HEK293 (cell line): ENCODE results near the gene ZSCAN10.

Source experiments
- BCL11A ChIP-seq: fragments of 450-650 bp; formaldehyde crosslinking; IDR thresholded peaks from 2 replicates; pipeline ENCODE4 v1.5.1; 2016; ENCODE audit warnings: low read depth, missing biosample characterization, missing genetic modification characterization
- EGR2 ChIP-seq: fragments of 450-650 bp; formaldehyde crosslinking; IDR thresholded peaks from 2 replicates; pipeline ENCODE4 v1.5.1; 2016; ENCODE audit warnings: low read depth, missing biosample characterization, missing genetic modification characterization
- GFI1B ChIP-seq: fragments of 450-650 bp; formaldehyde crosslinking; IDR thresholded peaks from 2 replicates; pipeline ENCODE4 v1.5.1; 2016; ENCODE audit warnings: missing biosample characterization, missing genetic modification characterization
- KLF1 ChIP-seq: fragments of 450-650 bp; formaldehyde crosslinking; IDR thresholded peaks from 2 replicates; pipeline ENCODE4 v1.5.1; 2016; ENCODE audit warnings: missing biosample characterization, missing genetic modification characterization
- KLF10 ChIP-seq: fragments of 450-650 bp; IDR thresholded peaks from 2 replicates; pipeline ENCODE4 v1.5.1; 2018; ENCODE audit warnings: missing biosample characterization, mild to moderate bottlenecking, missing genetic modification characterization
- KLF9 ChIP-seq: fragments of 450-650 bp; formaldehyde crosslinking; IDR thresholded peaks from 2 replicates; pipeline ENCODE4 v1.5.1; 2016; ENCODE audit warnings: missing biosample characterization, missing genetic modification characterization, low read depth
- SCRT1 ChIP-seq: fragments of 450-650 bp; formaldehyde crosslinking; IDR thresholded peaks from 2 replicates; pipeline ENCODE4 v1.5.1; 2016; ENCODE audit warnings: missing biosample characterization, missing genetic modification characterization, borderline replicate concordance
- ZBTB7A ChIP-seq: fragments of 450-650 bp; formaldehyde crosslinking; IDR thresholded peaks from 2 replicates; pipeline ENCODE4 v1.5.1; 2016; ENCODE audit warnings: low read depth, missing biosample characterization, missing genetic modification characterization
- ZFP3 ChIP-seq: fragments of 450-650 bp; formaldehyde crosslinking; IDR thresholded peaks from 2 replicates; pipeline ENCODE4 v1.5.1; 2016; ENCODE audit warnings: low read depth, missing biosample characterization, missing genetic modification characterization
- ZNF114 ChIP-seq: fragments of 450-650 bp; formaldehyde crosslinking; IDR thresholded peaks from 2 replicates; pipeline ENCODE4 v1.5.0; 2017; ENCODE audit warnings: missing biosample characterization, missing genetic modification characterization
- ZNF157 ChIP-seq: fragments of 450-650 bp; formaldehyde crosslinking; IDR thresholded peaks from 2 replicates; pipeline ENCODE4 v1.5.1; 2016; ENCODE audit warnings: missing biosample characterization, missing genetic modification characterization
- ZNF2 ChIP-seq: fragments of 450-650 bp; formaldehyde crosslinking; IDR thresholded peaks from 2 replicates; pipeline ENCODE4 v1.5.1; 2016; ENCODE audit warnings: missing biosample characterization, missing genetic modification characterization
- ZNF335 ChIP-seq: fragments of 450-650 bp; formaldehyde crosslinking; conservative IDR thresholded peaks from 2 replicates; pipeline ENCODE4 v1.5.1; 2016; ENCODE audit warnings: missing biosample characterization, missing genetic modification characterization
- ZNF341 ChIP-seq: fragments of 450-650 bp; formaldehyde crosslinking; IDR thresholded peaks from 2 replicates; pipeline ENCODE4; 2016; ENCODE audit warnings: low read depth, missing biosample characterization, missing genetic modification characterization
- ZNF350 ChIP-seq: fragments of 450-650 bp; formaldehyde crosslinking; IDR thresholded peaks from 2 replicates; pipeline ENCODE4 v1.5.0; 2017; ENCODE audit warnings: missing biosample characterization, mild to moderate bottlenecking, missing genetic modification characterization
- ZNF366 ChIP-seq: fragments of 450-650 bp; formaldehyde crosslinking; conservative IDR thresholded peaks from 2 replicates; pipeline ENCODE4 v1.5.1; 2016; ENCODE audit warnings: missing biosample characterization, missing genetic modification characterization
- ZNF391 ChIP-seq: fragments of 450-650 bp; formaldehyde crosslinking; IDR thresholded peaks from 2 replicates; pipeline ENCODE4 v1.5.1; 2016; ENCODE audit warnings: low read depth, missing biosample characterization, missing genetic modification characterization, borderline replicate concordance
- ZNF433 ChIP-seq: fragments of 450-650 bp; formaldehyde crosslinking; IDR thresholded peaks from 2 replicates; pipeline ENCODE4 v1.5.1; 2016; ENCODE audit warnings: missing biosample characterization, missing genetic modification characterization, low read depth
- ZNF521 ChIP-seq: fragments of 450-650 bp; formaldehyde crosslinking; IDR thresholded peaks from 2 replicates; pipeline ENCODE4 v1.5.1; 2017; ENCODE audit warnings: missing biosample characterization, mild to moderate bottlenecking, missing genetic modification characterization
- ZNF530 ChIP-seq: fragments of 450-650 bp; formaldehyde crosslinking; IDR thresholded peaks from 2 replicates; pipeline ENCODE4 v1.5.1; 2016; ENCODE audit warnings: low read depth, missing biosample characterization, missing genetic modification characterization
- ZNF548 ChIP-seq: fragments of 450-650 bp; formaldehyde crosslinking; IDR thresholded peaks from 2 replicates; pipeline ENCODE4 v1.5.1; 2016; ENCODE audit warnings: missing biosample characterization, missing genetic modification characterization
- ZNF549 ChIP-seq: fragments of 450-650 bp; IDR thresholded peaks from 2 replicates; pipeline ENCODE4 v1.5.1; 2018; ENCODE audit warnings: missing biosample characterization, missing genetic modification characterization, mild to moderate bottlenecking, inconsistent platforms, moderate library complexity
- ZNF610 ChIP-seq: fragments of 450-650 bp; formaldehyde crosslinking; IDR thresholded peaks from 2 replicates; pipeline ENCODE4 v1.5.1; 2016; ENCODE audit warnings: missing biosample characterization, missing genetic modification characterization, borderline replicate concordance
- ZNF654 ChIP-seq: fragments of 450-650 bp; formaldehyde crosslinking; IDR thresholded peaks from 2 replicates; pipeline ENCODE4 v1.5.1; 2016; ENCODE audit warnings: low read depth, missing biosample characterization, missing genetic modification characterization
- ZNF677 ChIP-seq: fragments of 450-650 bp; IDR thresholded peaks from 2 replicates; pipeline ENCODE4 v1.5.0; 2018; ENCODE audit warnings: missing biosample characterization, mild to moderate bottlenecking, missing genetic modification characterization, moderate library complexity
- ZNF701 ChIP-seq: fragments of 450-650 bp; formaldehyde crosslinking; IDR thresholded peaks from 2 replicates; pipeline ENCODE4 v1.5.1; 2016; ENCODE audit warnings: missing biosample characterization, missing genetic modification characterization
- ZNF792 ChIP-seq: fragments of 450-650 bp; formaldehyde crosslinking; IDR thresholded peaks from 2 replicates; pipeline ENCODE4 v1.5.1; 2016; ENCODE audit warnings: missing biosample characterization, missing genetic modification characterization
- ZNF843 ChIP-seq: fragments of 450-650 bp; formaldehyde crosslinking; IDR thresholded peaks from 2 replicates; pipeline ENCODE4 v1.5.1; 2016; ENCODE audit warnings: missing biosample characterization, missing genetic modification characterization
- TF ChIP-seq, protein P1 (sequence below): fragments of 450-650 bp; formaldehyde crosslinking; IDR thresholded peaks from 2 replicates; pipeline ENCODE4 v1.5.1; 2016; ENCODE audit warnings: missing biosample characterization, missing genetic modification characterization
- TF ChIP-seq, protein P2 (sequence below): fragments of 450-650 bp; formaldehyde crosslinking; IDR thresholded peaks from 2 replicates; pipeline ENCODE4 v1.5.1; 2016; ENCODE audit warnings: missing biosample characterization, missing genetic modification characterization, borderline replicate concordance
- TF ChIP-seq, protein P3 (sequence below): fragments of 450-650 bp; formaldehyde crosslinking; IDR thresholded peaks from 2 replicates; pipeline ENCODE4 v1.5.1; 2016; ENCODE audit warnings: missing biosample characterization, missing genetic modification characterization
- TF ChIP-seq, protein P4 (sequence below): fragments of 450-650 bp; formaldehyde crosslinking; IDR thresholded peaks from 2 replicates; pipeline ENCODE4 v1.5.1; 2016; ENCODE audit warnings: missing biosample characterization, missing genetic modification characterization

Gene ZSCAN10

DNA sequence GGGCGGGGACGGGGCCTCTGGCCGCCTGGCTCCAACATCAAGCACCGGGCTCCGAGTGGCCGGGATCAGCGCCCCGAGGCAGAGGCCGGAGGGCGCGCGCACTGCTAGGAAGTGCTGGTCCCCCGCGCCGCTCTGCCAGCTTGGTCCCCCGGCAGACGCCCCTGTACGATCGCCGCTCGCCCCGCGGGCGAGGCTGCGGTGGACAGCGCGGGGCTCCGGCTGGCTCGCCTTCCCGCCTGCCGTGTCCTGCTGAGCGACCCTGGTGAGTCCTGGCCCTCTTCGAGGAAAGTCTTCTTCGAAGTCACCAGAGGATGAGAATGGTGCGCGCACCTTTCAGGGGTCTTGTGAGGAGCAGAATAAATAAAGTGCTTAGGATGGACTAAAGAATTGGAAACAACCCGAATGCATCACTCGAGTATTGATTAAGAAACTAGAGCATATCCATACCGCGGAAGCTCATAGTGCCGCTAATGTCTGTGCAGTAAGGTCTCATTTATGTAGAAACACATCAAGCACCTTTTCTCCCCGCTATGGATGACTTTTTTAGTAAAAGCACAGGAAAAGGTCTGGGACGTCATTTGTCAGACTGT lies 36.1 kb upstream of the ZSCAN10 start (continued):
- TF ChIP-seq SCRT1 (tag by site-specific recombination) = no peak
- TF ChIP-seq ZNF548 = no peak
- TF ChIP-seq ZNF701 = no peak
- TF ChIP-seq EGR2 (tag by site-specific recombination) = no peak
- TF ChIP-seq KLF9 (tag by site-specific recombination) = peak; percentile 37; the same call in 1 of the 2 replicates
- peak; percentile 68 for TF ChIP-seq KLF10 (tag by site-specific recombination)
- no peak for TF ChIP-seq ZNF350 (tag by site-specific recombination)
- TF ChIP-seq, protein P1, sequence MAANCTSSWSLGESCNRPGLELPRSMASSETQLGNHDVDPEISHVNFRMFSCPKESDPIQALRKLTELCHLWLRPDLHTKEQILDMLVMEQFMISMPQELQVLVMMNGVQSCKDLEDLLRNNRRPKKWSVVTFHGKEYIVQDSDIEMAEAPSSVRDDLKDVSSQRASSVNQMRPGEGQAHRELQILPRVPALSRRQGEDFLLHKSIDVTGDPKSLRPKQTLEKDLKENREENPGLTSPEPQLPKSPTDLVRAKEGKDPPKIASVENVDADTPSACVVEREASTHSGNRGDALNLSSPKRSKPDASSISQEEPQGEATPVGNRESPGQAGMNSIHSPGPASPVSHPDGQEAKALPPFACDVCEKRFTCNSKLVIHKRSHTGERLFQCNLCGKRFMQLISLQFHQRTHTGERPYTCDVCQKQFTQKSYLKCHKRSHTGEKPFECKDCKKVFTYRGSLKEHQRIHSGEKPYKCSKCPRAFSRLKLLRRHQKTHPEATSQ (tag by site-specific recombination) = no peak
- TF ChIP-seq ZNF792 (tag by site-specific recombination) = no peak
- no peak for TF ChIP-seq ZNF843
- TF ChIP-seq KLF1 (tag by site-specific recombination) = no peak; the same call in 1 of the 2 replicates
- no peak for TF ChIP-seq ZNF654 (tag by site-specific recombination)
- no peak for TF ChIP-seq ZNF366
- no peak for TF ChIP-seq BCL11A (tag by site-specific recombination)
- no peak for TF ChIP-seq ZNF610 (tag by site-specific recombination)
- TF ChIP-seq ZNF677 = no peak
- TF ChIP-seq, protein P2, sequence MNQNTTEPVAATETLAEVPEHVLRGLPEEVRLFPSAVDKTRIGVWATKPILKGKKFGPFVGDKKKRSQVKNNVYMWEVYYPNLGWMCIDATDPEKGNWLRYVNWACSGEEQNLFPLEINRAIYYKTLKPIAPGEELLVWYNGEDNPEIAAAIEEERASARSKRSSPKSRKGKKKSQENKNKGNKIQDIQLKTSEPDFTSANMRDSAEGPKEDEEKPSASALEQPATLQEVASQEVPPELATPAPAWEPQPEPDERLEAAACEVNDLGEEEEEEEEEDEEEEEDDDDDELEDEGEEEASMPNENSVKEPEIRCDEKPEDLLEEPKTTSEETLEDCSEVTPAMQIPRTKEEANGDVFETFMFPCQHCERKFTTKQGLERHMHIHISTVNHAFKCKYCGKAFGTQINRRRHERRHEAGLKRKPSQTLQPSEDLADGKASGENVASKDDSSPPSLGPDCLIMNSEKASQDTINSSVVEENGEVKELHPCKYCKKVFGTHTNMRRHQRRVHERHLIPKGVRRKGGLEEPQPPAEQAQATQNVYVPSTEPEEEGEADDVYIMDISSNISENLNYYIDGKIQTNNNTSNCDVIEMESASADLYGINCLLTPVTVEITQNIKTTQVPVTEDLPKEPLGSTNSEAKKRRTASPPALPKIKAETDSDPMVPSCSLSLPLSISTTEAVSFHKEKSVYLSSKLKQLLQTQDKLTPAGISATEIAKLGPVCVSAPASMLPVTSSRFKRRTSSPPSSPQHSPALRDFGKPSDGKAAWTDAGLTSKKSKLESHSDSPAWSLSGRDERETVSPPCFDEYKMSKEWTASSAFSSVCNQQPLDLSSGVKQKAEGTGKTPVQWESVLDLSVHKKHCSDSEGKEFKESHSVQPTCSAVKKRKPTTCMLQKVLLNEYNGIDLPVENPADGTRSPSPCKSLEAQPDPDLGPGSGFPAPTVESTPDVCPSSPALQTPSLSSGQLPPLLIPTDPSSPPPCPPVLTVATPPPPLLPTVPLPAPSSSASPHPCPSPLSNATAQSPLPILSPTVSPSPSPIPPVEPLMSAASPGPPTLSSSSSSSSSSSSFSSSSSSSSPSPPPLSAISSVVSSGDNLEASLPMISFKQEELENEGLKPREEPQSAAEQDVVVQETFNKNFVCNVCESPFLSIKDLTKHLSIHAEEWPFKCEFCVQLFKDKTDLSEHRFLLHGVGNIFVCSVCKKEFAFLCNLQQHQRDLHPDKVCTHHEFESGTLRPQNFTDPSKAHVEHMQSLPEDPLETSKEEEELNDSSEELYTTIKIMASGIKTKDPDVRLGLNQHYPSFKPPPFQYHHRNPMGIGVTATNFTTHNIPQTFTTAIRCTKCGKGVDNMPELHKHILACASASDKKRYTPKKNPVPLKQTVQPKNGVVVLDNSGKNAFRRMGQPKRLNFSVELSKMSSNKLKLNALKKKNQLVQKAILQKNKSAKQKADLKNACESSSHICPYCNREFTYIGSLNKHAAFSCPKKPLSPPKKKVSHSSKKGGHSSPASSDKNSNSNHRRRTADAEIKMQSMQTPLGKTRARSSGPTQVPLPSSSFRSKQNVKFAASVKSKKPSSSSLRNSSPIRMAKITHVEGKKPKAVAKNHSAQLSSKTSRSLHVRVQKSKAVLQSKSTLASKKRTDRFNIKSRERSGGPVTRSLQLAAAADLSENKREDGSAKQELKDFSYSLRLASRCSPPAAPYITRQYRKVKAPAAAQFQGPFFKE (tag by site-specific recombination) = no peak
- TF ChIP-seq, protein P3, sequence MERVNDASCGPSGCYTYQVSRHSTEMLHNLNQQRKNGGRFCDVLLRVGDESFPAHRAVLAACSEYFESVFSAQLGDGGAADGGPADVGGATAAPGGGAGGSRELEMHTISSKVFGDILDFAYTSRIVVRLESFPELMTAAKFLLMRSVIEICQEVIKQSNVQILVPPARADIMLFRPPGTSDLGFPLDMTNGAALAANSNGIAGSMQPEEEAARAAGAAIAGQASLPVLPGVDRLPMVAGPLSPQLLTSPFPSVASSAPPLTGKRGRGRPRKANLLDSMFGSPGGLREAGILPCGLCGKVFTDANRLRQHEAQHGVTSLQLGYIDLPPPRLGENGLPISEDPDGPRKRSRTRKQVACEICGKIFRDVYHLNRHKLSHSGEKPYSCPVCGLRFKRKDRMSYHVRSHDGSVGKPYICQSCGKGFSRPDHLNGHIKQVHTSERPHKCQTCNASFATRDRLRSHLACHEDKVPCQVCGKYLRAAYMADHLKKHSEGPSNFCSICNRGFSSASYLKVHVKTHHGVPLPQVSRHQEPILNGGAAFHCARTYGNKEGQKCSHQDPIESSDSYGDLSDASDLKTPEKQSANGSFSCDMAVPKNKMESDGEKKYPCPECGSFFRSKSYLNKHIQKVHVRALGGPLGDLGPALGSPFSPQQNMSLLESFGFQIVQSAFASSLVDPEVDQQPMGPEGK (tag by site-specific recombination) = peak; percentile 64
- TF ChIP-seq ZNF530 (tag by site-specific recombination) = no peak
- TF ChIP-seq ZNF114 (tag by site-specific recombination) = no peak
- no peak for TF ChIP-seq ZNF157
- TF ChIP-seq ZFP3 (tag by site-specific recombination) = no peak
- no peak for TF ChIP-seq ZBTB7A (tag by site-specific recombination)
- TF ChIP-seq ZNF391 (tag by site-specific recombination) = no peak
- TF ChIP-seq ZNF433 = no peak
- TF ChIP-seq ZNF549 (tag by site-specific recombination) = no peak
- TF ChIP-seq ZNF335 (tag by site-specific recombination) = peak; percentile 68
- TF ChIP-seq GFI1B (tag by site-specific recombination) = no peak
- TF ChIP-seq ZNF2 (tag by site-specific recombination) = no peak
- TF ChIP-seq, protein P4, sequence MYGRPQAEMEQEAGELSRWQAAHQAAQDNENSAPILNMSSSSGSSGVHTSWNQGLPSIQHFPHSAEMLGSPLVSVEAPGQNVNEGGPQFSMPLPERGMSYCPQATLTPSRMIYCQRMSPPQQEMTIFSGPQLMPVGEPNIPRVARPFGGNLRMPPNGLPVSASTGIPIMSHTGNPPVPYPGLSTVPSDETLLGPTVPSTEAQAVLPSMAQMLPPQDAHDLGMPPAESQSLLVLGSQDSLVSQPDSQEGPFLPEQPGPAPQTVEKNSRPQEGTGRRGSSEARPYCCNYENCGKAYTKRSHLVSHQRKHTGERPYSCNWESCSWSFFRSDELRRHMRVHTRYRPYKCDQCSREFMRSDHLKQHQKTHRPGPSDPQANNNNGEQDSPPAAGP (tag by site-specific recombination) = no peak
- no peak; the same call in 1 of the 2 replicates for TF ChIP-seq ZNF341 (tag by site-specific recombination)
- TF ChIP-seq ZNF521 = no peak
